WI38 (cell line): ENCODE measurements around the gene SORL1.

ENCODE experiments used
- H3K4me3 ChIP-seq: 2 replicates; pipeline ENCODE4 v1.5.1; 2011; ENCODE audit warnings: low read depth, mild to moderate bottlenecking, control low read depth, low read length
- CTCF ChIP-seq: IDR thresholded peaks from 2 replicates; pipeline ENCODE4 v1.5.1; 2012; ENCODE audit warnings: low read depth, mild to moderate bottlenecking, control low read depth, low read length

The SORL1 gene

GRCh38 chr11:121645596-121645995, 193.5 kb downstream of the SORL1 start:
- H3K4me3 ChIP-seq = no peak overlapping the region
- TF ChIP-seq CTCF = no peak

- no peak for TF ChIP-seq CTCF
These were observed 196.2 kb downstream of the SORL1 start for GRCh38 chr11:121648306-121648705.

GRCh38 chr11:121649798-121650197, 197.7 kb downstream of the SORL1 start:
- H3K4me3 ChIP-seq = no peak overlapping the region
- no peak for TF ChIP-seq CTCF

More at GRCh38 chr11:121648306-121648705, 196.2 kb downstream of the SORL1 start:
- H3K4me3 ChIP-seq = no peak overlapping the region

- no peak for TF ChIP-seq CTCF
- no peak overlapping the region for H3K4me3 ChIP-seq
These were observed 198.5 kb downstream of the SORL1 start for GRCh38 chr11:121650351-121651256.

GRCh38 chr11:121651257-121651605, 199.1 kb downstream of the SORL1 start:
- H3K4me3 ChIP-seq = no peak overlapping the region
- TF ChIP-seq CTCF = no peak

- no peak overlapping the region for H3K4me3 ChIP-seq
- TF ChIP-seq CTCF = no peak
These were observed 200.9 kb downstream of the SORL1 start for GRCh38 chr11:121652971-121653370.

GRCh38 chr11:121654259-121654842, 202.2 kb downstream of the SORL1 start:
- no peak overlapping the region for H3K4me3 ChIP-seq
- TF ChIP-seq CTCF = no peak
